Activated CD4-positive, alpha-beta T cell treated with anti-CD3 and anti-CD28 coated beads, Interleukin-2, amount 50 U/mL, for 4 hours (primary cell): ENCODE results near the gene PSMB2.

ENCODE experiments used
- DNase-seq, 2 experiments: peaks; one replicate each; pipeline ENCODE4 v3.0.0-alpha.2; 2020

Gene PSMB2

DNA sequence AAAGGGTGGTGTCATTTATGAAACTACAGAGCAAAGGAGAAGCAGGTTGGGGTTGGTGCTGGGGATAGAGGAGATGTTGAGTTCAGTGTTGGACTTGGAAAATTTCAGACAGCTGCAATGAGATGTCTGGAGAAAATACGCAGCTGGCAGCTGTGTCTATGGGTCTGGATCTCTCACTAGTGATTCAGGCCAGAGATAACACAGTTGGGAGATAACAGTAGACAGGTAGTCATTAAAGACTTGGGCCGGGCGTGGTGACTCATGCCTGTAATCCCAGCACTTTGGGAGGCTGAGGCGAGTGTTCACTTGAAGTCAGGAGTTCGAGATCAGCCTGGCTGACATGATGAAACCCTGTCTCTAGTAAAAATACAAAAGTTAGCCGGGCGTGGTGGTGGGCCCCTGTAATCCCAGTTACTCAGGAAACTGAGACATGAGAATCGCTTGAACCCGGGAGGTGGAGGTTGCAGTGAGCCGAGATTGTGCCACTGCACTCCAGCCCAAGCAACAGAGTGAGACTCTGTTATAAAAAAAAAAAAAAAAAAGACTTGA, 70.7 kb downstream of the PSMB2 start:
- no peak for DNase-seq

DNA sequence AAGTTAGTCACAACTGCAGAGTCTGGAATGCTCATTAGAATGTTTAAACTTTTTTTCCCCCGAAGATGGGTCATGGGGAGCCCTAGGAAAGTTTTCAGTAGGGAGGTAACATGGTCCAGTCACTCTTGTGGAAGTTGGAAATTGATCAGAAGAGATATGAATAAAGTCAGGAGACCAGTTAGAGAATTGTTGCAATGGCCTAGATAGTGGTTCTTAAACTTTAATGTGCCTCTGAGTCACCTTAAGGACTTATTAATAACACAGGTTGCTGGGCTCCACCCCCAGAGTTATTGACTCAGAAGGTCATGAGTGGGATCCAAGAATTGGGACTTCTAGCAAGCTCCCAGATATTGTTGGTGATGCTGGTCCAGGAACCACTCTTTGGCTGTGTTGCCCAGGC, 71.4 kb downstream of the PSMB2 start:
- DNase-seq: no peak

DNA sequence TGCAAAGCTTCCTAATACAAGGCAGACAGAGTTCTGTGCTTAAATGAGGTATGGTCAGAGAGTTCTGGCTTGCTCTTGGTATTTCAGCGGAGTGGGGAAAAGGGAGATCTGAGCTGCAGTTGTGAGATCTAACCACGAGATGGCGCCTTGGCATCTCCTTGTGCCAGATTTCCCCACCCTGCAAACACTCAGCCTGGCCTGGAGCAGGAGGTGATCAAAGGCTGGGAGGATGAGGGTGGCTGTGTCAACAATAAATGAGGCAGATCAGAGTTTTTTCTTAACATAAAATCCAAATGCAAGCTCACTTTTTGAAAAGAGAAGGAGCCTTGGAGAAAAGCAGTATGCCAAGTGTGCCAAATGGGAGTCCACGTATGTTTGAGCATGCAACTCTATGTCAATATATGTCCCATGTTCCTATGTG, 72.3 kb downstream of the PSMB2 start:
- DNase-seq: peak; percentile 56 to 60

DNA sequence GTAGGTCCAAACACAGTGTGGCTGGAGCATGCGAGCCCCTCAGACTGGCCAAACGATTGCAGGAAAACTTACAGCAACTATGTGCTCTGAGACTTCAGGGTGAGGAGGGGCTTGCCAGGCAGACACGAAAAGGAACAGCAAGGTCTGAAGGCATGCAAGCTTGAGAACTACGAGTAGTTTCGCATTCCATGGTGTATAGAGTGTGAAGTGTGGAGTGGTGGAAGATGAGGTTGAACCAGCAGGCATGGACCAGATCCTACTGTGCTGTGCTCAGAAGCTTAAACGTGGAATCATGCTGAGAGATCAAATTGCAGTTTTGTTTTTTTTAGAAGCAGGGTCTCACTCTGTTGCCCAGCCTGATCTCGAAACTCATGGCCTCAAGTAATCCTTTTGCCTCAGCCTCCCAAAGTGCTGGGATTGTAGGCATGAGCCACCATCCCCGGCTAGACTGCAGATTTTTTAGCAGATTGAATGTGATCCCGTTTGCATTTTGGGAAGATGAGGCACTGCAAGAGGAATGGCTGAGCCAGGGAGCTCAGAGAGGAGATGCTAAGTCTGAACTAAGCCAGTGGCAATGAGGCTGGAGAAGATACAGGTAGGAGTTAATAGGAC, 73.3 kb downstream of the PSMB2 start:
- no peak for DNase-seq

DNA sequence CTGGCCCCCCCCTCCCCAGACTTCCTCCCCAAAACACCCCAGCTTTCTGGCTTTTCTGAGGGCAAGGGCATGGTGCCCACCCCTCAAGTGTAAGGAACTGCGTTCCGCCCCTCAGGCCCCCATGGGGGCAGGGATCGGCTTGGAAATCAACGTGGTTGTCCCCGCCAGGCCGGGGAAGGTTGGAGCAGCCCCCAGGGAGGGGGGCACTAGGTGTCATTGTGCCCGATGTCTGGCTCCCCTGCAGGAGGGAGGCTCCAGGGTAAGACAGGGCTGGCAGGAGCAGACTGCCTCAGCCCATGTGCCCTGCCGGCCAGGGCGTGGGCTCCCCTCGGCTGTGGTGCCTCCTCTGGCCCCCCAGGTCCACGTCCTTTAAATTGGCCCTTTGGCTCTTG, 75.6 kb downstream of the PSMB2 start:
- DNase-seq: no peak

DNA sequence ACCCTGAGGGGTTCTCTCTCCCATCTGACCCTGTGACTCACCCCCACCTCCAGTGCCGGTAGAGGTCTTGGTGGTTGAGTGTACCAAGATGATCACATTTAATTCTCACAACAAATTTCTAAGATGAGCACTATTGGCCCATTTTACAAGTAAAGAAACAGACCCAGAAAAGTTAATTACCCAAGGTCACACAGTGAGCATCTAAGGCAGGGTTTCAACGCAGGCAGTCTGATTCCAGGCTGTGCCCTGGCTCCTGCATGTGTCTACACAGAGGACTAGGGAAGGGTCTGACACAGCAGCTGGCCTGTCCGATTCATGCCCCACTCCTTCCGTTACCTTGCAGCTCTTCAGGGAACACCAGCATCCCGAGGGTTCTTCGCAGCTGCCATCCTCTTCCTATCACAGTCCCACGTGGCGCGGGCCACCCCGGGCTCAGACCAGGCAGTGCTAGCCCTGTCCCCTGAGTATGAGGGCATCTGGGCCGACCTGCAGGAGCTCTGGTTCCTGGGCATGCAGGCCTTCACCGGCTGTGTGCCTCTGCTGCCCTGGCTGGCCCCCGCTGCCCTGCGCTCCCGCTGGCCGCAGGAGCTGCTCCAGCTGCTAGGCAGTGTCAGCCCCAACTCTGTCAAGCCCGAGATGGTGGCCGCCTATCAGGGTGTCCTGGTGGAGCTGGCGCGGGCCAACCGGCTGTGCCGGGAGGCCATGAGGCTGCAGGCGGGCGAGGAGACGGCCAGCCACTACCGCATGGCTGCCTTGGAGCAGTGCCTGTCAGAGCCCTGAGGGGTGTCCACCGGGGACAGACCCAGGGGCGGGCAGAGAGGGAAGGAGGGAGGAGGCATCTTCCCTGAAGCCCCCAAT, 76.2 kb downstream of the PSMB2 start:
- no peak for DNase-seq

DNA sequence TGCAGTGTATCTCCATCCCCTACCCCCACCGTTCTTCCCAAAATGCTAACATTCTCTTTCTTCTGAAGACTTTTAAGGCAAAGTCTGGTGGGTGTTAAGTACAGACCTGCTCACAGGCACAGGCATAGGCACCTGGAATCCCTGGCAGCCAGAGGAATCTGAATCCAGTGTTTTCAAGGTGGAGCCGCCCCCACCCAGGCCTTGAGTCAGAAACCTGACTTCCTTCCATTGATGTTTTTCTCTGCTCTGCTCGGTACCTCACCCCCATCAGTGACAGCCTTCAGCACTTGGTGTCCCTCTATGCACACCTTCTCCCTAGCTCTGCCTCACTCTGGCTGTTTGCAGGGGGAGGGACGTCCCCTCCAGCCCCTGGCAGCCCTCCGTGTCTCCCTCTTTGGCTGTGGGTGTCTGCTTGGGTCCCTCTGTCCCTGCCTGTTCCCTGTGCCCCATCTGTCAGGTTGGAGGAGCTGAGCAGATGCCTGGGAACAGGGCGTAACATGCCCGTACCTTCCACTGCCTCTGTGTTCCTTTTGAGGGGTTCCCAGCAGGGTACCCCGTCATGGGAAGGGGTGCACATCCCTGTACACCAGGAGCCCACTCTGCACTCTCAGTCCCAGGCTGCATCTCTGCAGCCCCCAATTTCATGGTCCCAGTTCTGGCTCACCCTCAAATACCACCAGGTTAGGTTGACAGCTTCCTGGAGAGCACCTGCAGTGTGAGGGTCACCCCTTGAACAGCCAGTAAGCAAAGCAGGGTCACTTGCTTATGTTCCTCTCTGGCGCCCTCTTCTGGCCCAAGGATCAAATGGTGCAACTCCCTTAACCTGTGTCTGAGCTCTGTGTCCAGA, 77.1 kb downstream of the PSMB2 start:
- DNase-seq: peak; percentile 74 to 79

DNA sequence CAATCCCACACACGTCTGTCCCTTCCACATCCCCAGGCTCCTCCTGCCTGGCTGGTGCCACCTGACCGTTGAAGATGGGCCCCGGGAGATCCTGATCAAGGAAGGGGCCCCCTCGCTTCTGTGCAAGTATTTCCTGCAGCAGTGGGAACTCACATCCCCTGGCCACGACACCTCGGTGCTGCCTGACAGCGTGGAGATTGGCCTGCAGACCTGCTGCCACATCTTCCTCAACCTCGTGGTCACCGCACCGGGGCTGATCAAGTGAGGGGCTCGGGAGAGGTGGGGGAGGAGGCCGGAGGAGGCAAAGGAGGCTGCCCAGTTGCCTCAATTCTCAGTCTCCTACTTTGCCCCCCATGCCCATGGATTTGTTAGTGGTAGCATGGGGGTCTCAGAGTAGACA, 78.2 kb downstream of the PSMB2 start:
- no peak for DNase-seq

DNA sequence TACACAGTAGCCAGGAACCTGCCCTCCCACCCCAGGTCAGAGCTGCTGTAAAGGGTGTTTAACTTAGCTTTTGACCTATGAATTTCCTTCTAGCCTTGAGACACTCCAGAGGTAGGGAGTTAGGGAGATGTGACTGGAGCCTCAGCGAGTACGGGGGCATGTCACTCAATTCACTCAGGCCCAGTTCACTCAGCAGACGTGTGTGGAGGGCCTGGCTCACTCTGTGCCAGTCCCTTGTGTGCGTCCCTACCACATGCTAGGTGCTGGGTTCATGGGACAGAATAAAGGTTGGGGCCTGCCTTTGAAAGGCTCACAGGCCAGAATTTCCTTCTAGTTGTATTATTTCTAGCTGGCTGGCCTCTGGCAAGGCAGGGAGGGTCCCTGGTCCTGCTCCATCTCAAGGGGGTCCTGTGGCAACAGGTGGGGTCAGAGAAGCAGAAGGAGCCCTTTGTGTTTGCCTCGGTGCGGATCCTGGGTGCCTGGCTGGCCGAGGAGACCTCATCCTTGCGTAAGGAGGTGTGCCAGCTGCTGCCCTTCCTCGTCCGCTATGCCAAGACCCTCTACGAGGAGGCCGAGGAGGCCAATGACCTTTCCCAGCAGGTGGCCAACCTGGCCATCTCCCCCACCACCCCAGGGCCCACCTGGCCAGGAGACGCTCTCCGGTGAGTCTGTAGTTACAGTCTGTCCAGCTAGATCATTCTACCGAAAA, 79.2 kb downstream of the PSMB2 start:
- no peak for DNase-seq

DNA sequence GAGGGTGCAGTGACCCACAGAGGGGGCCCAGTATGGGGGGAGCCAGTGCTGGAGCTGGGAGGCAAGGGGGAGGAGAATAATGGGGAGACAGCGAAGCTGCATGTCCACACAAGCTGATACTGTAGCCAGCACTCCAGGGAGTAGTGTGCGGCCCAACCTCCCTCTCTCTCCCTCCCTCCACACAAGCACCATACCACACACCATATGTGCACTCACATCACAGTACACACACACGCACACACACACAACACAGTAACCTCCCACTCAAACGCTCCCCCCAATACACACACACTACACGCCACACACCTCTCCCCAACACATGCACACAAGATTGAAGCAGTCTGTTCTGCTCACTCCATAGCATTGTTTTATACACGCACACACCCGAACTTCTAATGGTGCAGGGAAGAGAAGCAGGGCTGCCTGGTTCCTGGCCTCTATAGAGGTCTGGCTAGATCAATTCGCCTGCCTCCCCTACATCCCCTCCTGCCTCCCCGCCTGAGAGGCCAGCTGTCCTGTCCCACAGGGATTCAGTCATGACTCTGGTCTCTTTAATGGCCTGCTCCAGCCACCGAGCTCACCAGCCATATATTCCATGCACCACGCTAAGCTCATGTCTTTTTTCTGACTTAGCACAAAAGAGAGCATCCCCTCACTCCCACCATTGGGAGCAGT, 79.9 kb downstream of the PSMB2 start:
- DNase-seq: no peak

DNA sequence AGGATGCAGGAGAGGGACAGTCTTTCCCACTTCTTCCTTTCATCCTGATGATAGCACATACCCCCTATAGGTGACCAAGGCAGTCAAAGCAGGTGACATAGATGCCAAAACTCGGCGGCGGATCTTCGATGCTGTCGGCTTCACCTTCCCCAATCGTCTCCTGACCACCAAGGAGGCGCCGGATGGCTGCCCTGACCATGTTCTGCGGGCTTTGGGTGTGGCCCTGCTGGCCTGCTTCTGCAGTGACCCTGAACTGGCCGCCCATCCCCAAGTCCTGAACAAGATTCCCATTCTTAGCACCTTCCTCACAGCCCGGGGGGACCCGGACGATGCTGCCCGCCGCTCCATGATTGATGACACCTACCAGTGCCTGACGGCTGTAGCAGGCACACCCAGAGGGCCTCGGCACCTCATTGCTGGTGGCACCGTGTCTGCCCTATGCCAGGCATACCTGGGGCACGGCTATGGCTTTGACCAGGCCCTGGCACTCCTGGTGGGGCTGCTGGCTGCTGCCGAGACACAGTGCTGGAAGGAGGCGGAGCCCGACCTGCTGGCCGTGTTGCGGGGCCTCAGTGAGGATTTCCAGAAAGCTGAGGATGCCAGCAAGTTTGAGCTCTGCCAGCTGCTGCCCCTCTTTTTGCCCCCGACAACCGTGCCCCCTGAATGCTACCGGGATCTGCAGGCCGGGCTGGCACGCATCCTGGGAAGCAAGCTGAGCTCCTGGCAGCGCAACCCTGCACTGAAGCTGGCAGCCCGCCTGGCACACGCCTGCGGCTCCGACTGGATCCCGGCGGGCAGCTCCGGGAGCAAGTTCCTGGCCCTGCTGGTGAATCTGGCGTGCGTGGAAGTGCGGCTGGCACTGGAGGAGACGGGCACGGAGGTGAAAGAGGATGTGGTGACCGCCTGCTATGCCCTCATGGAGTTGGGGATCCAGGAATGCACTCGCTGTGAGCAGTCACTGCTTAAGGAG, 80.8 kb downstream of the PSMB2 start:
- DNase-seq: no peak

DNA sequence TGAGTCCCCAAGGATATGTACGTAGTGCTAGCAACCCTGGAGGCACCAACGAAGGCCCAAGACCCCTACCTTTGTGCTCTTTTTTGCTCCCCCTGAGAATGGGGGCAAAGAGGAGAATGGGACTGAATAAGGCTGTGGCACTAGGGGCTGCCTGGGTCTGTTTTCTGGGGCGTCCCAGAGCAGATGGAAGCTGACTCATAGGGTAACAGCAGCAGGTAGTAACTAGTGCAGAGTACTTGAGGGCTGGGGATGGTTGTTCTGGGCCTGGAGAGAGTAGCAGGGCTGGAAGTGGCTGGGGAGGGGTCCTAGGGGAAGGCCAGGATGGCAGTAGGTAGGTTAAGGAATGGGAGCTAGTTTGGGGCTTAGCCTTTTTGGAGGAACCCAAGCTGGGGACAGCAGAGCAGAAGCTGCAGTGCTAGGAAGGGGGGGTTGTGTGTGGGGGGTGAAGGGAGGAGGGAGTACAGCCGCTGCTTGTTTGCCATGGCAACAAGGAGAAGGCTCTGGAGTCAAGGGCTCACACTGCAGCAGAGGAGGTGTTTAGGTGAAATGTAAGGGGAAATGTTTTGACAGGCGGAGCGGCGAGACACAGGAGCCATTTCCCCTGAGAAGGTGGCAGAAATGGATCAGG, 81.9 kb downstream of the PSMB2 start:
- DNase-seq: peak in 1 of 2 experiments; percentile 23

DNA sequence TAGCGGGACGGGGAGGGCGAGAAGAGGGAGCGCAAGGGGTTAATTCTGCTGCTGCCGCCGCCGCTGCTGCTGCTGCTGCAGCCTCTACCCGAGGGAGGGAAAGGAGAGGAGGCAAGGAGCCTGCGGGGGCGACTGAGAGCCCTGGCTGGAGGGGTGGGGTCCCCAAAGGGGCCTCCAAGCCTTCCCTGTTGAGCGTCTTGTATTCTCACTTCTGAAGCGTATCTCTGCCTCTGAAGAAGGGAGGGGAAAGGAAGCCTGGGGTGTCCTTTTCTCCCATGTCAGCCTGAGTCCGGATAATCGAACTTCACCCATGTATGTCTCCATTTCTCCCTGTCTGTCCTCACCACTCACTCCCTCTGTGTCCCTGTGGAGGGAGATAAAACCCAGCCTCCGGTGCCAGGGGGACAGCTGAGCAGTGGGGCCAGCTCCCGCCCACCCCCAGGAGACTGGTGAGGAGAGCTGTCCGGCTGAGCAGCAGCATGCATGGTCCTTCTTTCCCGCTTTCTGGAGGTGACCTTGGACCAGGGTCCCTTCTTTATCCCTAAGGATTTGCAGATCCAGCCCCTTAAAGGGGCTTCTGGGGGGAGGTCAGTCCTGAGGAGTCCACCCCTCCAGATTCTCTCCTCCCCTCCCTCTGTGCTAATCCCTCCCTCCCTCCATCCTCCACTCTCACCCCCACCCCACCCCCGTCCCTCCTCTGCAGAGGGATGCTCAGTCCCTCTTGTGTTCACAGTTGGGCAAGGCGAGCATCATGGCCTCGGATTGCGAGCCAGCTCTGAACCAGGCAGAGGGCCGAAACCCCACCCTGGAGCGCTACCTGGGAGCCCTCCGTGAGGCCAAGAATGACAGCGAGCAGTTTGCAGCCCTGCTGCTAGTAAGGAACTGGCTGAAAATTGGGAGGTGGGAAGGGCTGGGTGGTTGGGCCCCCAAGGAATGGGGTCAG, 82.7 kb downstream of the PSMB2 start:
- no peak for DNase-seq

DNA sequence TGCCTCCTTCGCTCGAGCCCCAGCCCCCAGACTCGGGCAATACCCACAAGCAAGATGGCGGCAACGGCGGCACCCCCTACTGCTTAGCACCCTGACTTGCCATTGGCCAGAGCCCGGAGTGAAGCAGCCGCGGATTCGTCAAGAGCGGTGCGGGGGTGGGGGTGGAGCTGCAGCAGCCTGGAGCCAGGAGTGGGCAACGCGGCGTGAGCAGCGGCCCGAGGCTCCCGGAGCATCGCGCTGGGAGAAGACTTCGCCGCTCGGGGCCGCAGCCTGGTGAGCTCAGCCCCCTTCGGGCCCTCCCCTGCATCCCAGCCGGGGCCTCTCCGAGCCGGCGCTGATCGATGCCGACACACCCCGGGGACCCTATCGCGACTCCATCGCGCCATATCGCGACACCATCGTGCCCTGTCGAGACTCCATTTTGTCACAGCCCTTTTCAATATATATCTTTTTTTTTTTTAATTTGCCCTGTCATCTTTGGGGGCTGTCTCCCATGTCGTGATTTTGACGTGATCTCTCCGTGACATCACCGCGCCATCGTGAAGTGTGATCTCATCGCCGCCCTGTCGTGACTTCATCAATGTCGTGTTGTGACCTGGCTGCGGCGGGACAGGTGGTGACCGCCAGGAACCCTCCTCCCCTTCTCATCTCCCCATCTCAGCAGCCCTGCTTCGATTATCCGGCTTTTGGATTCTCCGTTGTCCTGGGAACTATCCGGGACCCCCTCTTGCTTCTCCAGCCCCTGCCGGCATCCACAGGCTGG, 83.5 kb downstream of the PSMB2 start, which contains the start of gene NCDN:
Gene NCDN (plus strand): TSS at position 189 of the 763 bp plus-strand sequence. CDS start 392 bp downstream, at position 581.
- DNase-seq: peak; percentile 96 to 97

DNA sequence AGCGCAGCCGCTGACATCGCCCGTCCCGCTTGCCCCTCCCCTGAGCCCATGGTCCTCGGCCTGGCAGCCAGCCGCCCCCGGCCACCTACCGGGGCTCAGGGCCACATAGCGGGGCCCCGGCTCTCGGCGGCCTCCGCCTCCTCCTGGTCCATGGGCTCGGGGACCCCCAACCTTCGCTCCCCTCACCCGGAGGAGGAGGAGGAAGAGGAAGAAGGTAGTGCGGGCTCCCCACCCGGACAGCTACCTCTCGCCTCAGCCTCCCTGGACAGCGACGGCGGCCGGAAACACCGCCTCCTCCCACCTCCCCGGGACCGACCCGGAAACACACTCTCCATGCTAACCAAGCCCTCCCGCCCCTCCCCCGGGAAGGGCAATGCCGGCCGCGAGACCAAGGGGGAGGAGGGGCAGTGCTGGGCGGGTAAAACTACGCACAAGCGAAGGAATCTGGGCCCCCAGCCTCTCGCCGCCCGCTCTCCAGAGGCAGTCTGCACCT, 84.2 kb downstream of the PSMB2 start, which contains the start of gene KIAA0319L:
Gene KIAA0319L (minus strand): TSS at position 286 of the 493 bp plus-strand sequence. CDS start 2,912 bp downstream, outside the sequence.
- DNase-seq: no peak

DNA sequence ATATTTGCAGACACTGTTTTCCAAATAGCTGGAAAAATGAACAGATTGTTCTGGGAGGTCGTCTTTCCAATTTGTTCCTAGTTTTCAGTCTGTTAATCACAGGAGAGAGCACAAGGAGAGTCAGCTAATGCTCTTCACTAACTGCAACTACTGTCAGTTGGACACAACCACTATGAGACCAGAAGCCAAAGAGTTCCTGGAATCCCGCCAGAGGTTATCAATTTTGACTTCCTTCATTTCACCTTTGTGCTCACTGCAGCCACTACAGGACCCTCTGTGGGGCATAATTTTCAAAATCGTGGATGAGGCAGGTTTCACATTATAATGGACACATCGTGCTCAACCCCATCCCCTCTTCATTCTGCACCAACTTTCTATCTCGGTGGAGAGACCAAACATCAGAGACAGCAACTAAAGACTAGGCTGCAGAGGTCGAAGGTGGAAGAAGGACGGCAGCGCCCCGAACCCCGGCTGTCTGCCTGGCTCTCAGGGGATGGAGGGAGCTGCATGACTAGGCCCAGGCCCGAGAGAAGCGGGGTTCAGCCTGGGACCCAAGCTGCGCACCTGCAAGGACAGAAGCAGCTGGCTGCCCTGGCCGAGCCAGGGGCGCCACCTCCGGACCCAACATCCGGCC, 84.7 kb downstream of the PSMB2 start:
- no peak for DNase-seq
